ENCODE measurements around the gene UBR1.

DNA sequence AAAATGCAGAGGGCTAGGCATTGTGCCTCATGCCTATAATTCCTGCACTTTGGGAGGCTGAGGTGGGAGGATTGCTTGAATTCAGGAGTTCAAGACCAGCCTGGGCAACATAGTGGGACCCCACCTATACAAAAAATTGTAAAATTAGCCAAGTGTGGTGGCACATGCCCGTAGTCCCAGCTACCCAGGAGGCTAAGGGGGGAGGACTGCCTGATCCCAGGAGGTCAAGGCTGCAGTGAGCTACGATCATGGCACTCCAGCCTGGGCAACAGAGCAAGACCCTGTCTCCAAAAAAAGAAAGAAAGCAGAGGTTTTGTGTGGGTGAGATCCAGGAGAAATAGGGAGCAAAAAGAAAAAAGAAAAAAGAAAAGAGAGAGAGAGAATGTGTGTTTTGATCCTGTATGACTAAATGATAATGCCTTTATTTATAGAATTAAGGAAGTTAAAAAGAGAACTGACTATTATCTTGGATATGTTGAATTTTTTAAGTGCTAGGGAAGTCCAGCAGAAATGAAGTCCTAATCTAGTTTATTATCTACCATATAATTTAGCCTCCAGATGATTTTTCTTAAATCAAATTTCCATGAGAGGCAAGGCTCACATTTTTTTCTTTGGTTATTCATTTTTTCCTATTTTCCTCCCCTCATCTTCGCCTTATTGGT, 190.1 kb downstream of the UBR1 start:
- TF ChIP-seq CTCF (IDR thresholded peaks at IDR 0.05): no peak
- TF ChIP-seq POLR2A (IDR thresholded peaks at IDR 0.05): no peak
